ENCODE results near the gene CLTCL1. TPM values are rescaled to one million over a fixed set of nuclear protein-coding genes. Genes with fewer than 3 reads are reported as not detected.
A peak's percentile ranks its signal among the peaks of the same experiment; 100 is the strongest.

Gene CLTCL1
- total and polyA plus RNA-seq, 2 experiments from 2014 or later, result 6.6 to 15.1 TPM

GRCh38 chr22:19149047-19149883 lies 142.3 kb downstream of the CLTCL1 start:
- Histone ChIP-seq H3K79me2 (replicated peaks; ENCODE audit: insufficient read depth) (no peaks in the 10 kb centered on the region), H4K20me1 (replicated peaks; ENCODE audit: insufficient read depth) (no peaks in the 10 kb centered on the region), H3K36me3 (ENCODE audit: insufficient read depth) (no peaks in the 10 kb centered on the region), H3K4me2 (peak overlapping the region; percentile 87), H3F3A (replicated peaks; ENCODE audit: low read depth) (0 out of 2 replicates have a peak, but pooled peaks cover 18% of the 10 kb centered on the region), H3K4me3 (peak overlapping the region; percentile 64), H2AFZ (peak overlapping the region; percentile 96), H3K9me2 (ENCODE audit: insufficient read depth) (no peaks in the 10 kb centered on the region), H3K27me3 (ENCODE audit: insufficient read depth) (peaks cover 91% of the 10 kb centered on the region), H3K27ac (ENCODE audit: low read depth) (no peak overlapping the region), H3K4me1 (ENCODE audit: insufficient read depth) (no peaks in the 10 kb centered on the region; the same call in 1 of the 2 replicates)
- H3K27me3 Mint-ChIP-seq (ENCODE audit: insufficient read depth, low read depth, poor library complexity), result peaks cover 71% of the 10 kb centered on the region
- DNase-seq (ENCODE audit: low spot score), result peak; percentile 75
- TF ChIP-seq NANOG (IDR thresholded peaks at IDR 0.05; ENCODE audit: borderline replicate concordance), result no peak
- TF ChIP-seq POLR2AphosphoS5 (IDR thresholded peaks at IDR 0.05; ENCODE audit: low read depth), result peak; percentile 20; the same call in 1 of the 2 replicates
- peak; percentile 76 for TF ChIP-seq EZH2 (IDR thresholded peaks at IDR 0.05; ENCODE audit: low read depth, unreplicated experiment)
- peak overlapping the region; percentile 66 for H3K4me3 Mint-ChIP-seq
- no peak overlapping the region for H3K27ac Mint-ChIP-seq
- peaks cover 10% of the 10 kb centered on the region; the same call in 2 of the 3 replicates for H3K9me3 Mint-ChIP-seq
- H3K4me1 Mint-ChIP-seq, result peaks cover 19% of the 10 kb centered on the region
- peaks cover 3% of the 10 kb centered on the region; the same call in 1 of the 3 replicates for H3K36me3 Mint-ChIP-seq (ENCODE audit: low read depth)
- peak; percentile 55 for ATAC-seq

GRCh38 chr22:19148417-19149046 lies 143.0 kb downstream of the CLTCL1 start:
- Mint-ChIP-seq H3K27ac (no peak overlapping the region), H3K4me1 (peaks cover 24% of the 10 kb centered on the region), H3K4me3 (peak overlapping the region; percentile 66), H3K27me3 (ENCODE audit: insufficient read depth, low read depth, poor library complexity) (peaks cover 69% of the 10 kb centered on the region), H3K36me3 (ENCODE audit: low read depth) (peaks cover 3% of the 10 kb centered on the region; the same call in 1 of the 3 replicates), H3K9me3 (peaks cover 10% of the 10 kb centered on the region; the same call in 2 of the 3 replicates)
- 0 out of 2 replicates have a peak, but pooled peaks cover 18% of the 10 kb centered on the region for H3F3A ChIP-seq (replicated peaks; ENCODE audit: low read depth)
- peak; percentile 49 for DNase-seq (ENCODE audit: low spot score)
- peaks cover 1% of the 10 kb centered on the region; the same call in 1 of the 2 replicates for H3K4me1 ChIP-seq (ENCODE audit: insufficient read depth)
- no peaks in the 10 kb centered on the region for H3K9me2 ChIP-seq (ENCODE audit: insufficient read depth)
- H3K27ac ChIP-seq (ENCODE audit: low read depth), result no peak overlapping the region
- no peak for TF ChIP-seq CTCF (conservative IDR thresholded peaks at IDR 0.05; ENCODE audit: low read depth in 2 of 2)
- TF ChIP-seq EZH2 (IDR thresholded peaks at IDR 0.05; ENCODE audit: low read depth, unreplicated experiment), result peak; percentile 29
- H3K36me3 ChIP-seq (ENCODE audit: insufficient read depth), result no peaks in the 10 kb centered on the region
- peaks cover 84% of the 10 kb centered on the region for H3K27me3 ChIP-seq (ENCODE audit: insufficient read depth)
- peaks cover 7% of the 10 kb centered on the region for H3K79me2 ChIP-seq (replicated peaks; ENCODE audit: insufficient read depth)
- H3K4me3 ChIP-seq, result peak overlapping the region; percentile 64
- peak overlapping the region; percentile 87 for H3K4me2 ChIP-seq
- H2AFZ ChIP-seq, result peak overlapping the region; percentile 96
- peak; percentile 3; the same call in 2 of the 3 replicates for ATAC-seq
- H4K20me1 ChIP-seq (replicated peaks; ENCODE audit: insufficient read depth), result no peaks in the 10 kb centered on the region

Data from GM23338 (cell line).